ENCODE measurements around the gene TAF4B. TPM values are rescaled to one million over a fixed set of nuclear protein-coding genes. Genes with fewer than 3 reads are reported as not detected.

TAF4B gene
- total RNA-seq, 1 experiment from 2014 or later = 2.0 TPM

DNA sequence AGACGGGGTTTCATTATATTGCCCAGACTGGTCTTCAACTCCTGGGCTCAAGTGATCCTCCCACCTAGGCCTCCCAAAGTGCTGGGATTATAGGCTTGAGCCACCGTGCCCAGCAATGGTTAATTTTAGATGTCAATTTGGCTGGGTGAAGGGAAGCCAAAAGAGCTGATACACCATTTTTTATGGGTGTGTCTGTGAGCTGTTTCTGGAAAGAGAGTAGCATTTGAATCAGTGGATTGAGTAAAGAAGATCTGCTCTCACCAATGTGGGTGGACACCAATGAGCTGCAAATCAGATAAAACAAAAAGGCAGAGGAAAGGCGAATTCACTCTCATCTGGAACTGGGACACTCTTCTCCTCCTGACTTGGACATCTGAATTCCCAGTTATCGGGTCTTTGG lies 16.1 kb upstream of the TAF4B start:
- Histone ChIP-seq H3K27ac (ENCODE audit: low read depth, low read length, poor library complexity, severe bottlenecking) (no peak overlapping the region), H3K27me3 (replicated peaks; ENCODE audit: insufficient read depth, low read depth, low read length, poor library complexity) (no peaks in the 10 kb centered on the region), H3K9me3 (ENCODE audit: low read depth, low read length, poor library complexity, severe bottlenecking) (no peaks in the 10 kb centered on the region), H3K4me1 (ENCODE audit: insufficient read depth, low read length, poor library complexity, severe bottlenecking) (no peaks in the 10 kb centered on the region), H3K36me3 (ENCODE audit: insufficient read depth, low read length, poor library complexity, severe bottlenecking) (no peaks in the 10 kb centered on the region), H3K4me3 (ENCODE audit: low read depth, low read length, poor library complexity, severe bottlenecking) (no peak overlapping the region)
- POLR2A ChIA-PET (ENCODE audit: low non-redundant PET) = no interaction called here
- TF ChIP-seq, protein P1, sequence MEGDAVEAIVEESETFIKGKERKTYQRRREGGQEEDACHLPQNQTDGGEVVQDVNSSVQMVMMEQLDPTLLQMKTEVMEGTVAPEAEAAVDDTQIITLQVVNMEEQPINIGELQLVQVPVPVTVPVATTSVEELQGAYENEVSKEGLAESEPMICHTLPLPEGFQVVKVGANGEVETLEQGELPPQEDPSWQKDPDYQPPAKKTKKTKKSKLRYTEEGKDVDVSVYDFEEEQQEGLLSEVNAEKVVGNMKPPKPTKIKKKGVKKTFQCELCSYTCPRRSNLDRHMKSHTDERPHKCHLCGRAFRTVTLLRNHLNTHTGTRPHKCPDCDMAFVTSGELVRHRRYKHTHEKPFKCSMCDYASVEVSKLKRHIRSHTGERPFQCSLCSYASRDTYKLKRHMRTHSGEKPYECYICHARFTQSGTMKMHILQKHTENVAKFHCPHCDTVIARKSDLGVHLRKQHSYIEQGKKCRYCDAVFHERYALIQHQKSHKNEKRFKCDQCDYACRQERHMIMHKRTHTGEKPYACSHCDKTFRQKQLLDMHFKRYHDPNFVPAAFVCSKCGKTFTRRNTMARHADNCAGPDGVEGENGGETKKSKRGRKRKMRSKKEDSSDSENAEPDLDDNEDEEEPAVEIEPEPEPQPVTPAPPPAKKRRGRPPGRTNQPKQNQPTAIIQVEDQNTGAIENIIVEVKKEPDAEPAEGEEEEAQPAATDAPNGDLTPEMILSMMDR (conservative IDR thresholded peaks at IDR 0.05; ENCODE audit: low read depth, low read length) = no peak
- no peak for TF ChIP-seq EZH2 (IDR thresholded peaks at IDR 0.05; ENCODE audit: borderline replicate concordance, low read depth, low read length, poor library complexity, severe bottlenecking)
- intact Hi-C loops (cut with micrococcal nuclease; ENCODE audit: unreplicated experiment) = no loop called here
- CTCF ChIA-PET = no interaction called here
- no TSS peak for BruUV-seq (replicated peaks)
- DNase-seq (ENCODE audit: low spot score) = no peak

DNA sequence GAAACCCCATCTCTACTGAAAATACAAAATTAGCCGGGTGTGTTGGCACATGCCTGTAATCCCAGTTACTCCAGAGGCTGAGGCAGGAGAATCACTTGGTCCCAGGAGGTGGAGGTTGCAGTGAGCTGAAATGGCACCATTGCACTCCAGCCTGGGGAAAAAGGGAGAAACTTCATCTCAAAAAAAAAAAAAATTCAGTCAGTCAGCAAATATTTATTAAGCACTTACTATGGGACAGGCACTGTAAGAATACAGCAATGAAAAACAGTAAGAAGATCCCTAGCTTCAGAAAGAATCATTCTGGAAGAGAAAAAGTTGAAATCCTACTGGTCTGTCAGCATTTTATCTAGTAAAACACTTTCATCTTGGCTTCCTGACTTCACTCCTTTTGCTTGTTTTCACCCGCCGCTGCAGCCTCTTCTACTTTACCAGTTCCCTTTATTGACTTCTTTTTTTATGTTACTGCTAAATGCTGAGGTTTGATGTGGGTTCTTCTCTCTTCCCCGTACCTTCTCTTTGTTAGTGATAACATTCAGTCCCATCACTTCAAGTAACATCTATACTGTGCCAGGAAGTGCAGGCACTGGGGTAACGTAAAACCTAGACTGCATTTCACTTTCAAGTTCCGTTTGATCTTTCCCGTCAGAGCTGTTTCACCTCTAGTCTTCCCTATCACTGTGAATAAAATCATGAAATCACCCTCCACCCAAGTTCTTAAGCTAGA lies 10.8 kb upstream of the TAF4B start:
- BruUV-seq (replicated peaks) = no TSS peak
- no peak for DNase-seq (ENCODE audit: low spot score)
- Histone ChIP-seq H3K4me1 (ENCODE audit: insufficient read depth, low read length, poor library complexity, severe bottlenecking) (no peaks in the 10 kb centered on the region), H3K36me3 (ENCODE audit: insufficient read depth, low read length, poor library complexity, severe bottlenecking) (no peaks in the 10 kb centered on the region), H3K27ac (ENCODE audit: low read depth, low read length, poor library complexity, severe bottlenecking) (no peak overlapping the region), H3K27me3 (replicated peaks; ENCODE audit: insufficient read depth, low read depth, low read length, poor library complexity) (no peaks in the 10 kb centered on the region), H3K9me3 (ENCODE audit: low read depth, low read length, poor library complexity, severe bottlenecking) (no peaks in the 10 kb centered on the region), H3K4me3 (ENCODE audit: low read depth, low read length, poor library complexity, severe bottlenecking) (no peak overlapping the region)
- intact Hi-C loops (cut with micrococcal nuclease; ENCODE audit: unreplicated experiment) = no loop called here
- POLR2A ChIA-PET (ENCODE audit: low non-redundant PET) = no interaction called here
- CTCF ChIA-PET = no interaction called here
- TF ChIP-seq, protein P1 (conservative IDR thresholded peaks at IDR 0.05; ENCODE audit: low read depth, low read length) = no peak
- no peak for TF ChIP-seq EZH2 (IDR thresholded peaks at IDR 0.05; ENCODE audit: borderline replicate concordance, low read depth, low read length, poor library complexity, severe bottlenecking)

DNA sequence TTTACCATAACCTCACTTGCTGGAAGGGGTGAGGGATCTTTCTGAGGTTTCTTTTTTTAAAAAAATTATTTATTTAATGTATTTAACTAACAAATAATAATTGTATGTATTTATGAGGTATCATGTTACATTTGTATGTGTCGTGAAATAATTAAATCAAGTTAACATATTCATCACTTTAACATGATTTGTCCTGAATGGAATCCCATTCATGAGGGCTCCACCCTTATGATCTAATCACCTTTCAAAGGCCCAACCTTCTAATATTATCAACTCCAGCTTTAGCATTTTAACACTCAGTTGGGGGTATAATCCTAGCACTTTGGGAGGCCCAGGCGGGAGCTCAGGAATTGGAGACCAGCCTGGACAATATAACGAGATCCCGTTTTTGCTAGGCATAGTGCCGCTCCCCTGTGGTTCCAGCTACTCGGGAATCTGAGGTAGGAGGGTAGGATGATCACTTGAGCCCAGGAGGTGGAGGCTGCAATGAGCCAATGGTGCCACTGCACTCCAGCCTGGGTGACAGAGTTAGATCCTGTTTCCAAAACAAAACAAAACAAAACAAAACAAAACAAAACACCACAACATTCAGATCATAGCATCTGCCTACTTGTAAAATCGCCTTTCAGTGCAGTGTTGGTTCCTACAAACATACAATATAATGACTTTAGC lies 1.1 kb upstream of the TAF4B start:
- no TSS peak for BruUV-seq (replicated peaks)
- no peaks in the 10 kb centered on the region for H3K27me3 ChIP-seq (replicated peaks; ENCODE audit: insufficient read depth, low read depth, low read length, poor library complexity)

More for the DNA sequence above, 1.1 kb upstream of the TAF4B start:
- Histone ChIP-seq H3K4me3 (ENCODE audit: low read depth, low read length, poor library complexity, severe bottlenecking) (no peak overlapping the region), H3K4me1 (ENCODE audit: insufficient read depth, low read length, poor library complexity, severe bottlenecking) (no peaks in the 10 kb centered on the region), H3K27ac (ENCODE audit: low read depth, low read length, poor library complexity, severe bottlenecking) (no peak overlapping the region), H3K36me3 (ENCODE audit: insufficient read depth, low read length, poor library complexity, severe bottlenecking) (no peaks in the 10 kb centered on the region), H3K9me3 (ENCODE audit: low read depth, low read length, poor library complexity, severe bottlenecking) (no peaks in the 10 kb centered on the region)
- TF ChIP-seq EZH2 (IDR thresholded peaks at IDR 0.05; ENCODE audit: borderline replicate concordance, low read depth, low read length, poor library complexity, severe bottlenecking) = no peak
- TF ChIP-seq, protein P1 (conservative IDR thresholded peaks at IDR 0.05; ENCODE audit: low read depth, low read length) = no peak
- DNase-seq (ENCODE audit: low spot score) = no peak
- intact Hi-C loops (cut with micrococcal nuclease; ENCODE audit: unreplicated experiment) = no loop called here
- ChIA-PET POLR2A (ENCODE audit: low non-redundant PET) (no interaction called here), CTCF (no interaction called here)

Data from A673 (cell line).